Measurements from ENCODE around the gene NUDT13.
"Not testable (repeated sequence)": the region's sequence is repeated elsewhere in the genome, so short reads cannot be mapped to it uniquely, and the experiment has no call there.

NUDT13 gene

DNA sequence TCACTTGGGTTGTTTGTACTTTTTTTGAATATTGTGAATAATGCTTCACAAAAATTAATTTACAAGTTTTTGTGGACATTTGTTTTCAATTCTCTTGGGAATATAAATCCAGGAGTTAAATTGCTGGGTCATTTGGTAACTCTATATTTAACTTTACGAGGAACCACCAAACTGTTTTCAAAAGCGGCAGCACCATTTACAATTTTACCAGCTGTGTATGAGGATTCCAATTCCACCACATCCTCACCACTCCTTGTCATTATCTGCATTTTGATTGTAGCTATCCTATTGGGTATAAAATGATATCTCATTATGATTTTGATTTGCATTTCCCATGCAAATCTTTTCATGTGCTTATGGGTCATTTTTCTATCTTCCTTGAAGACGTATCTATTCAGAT lies 4.0 kb upstream of the NUDT13 start:
- DNase-seq = no peak

DNA sequence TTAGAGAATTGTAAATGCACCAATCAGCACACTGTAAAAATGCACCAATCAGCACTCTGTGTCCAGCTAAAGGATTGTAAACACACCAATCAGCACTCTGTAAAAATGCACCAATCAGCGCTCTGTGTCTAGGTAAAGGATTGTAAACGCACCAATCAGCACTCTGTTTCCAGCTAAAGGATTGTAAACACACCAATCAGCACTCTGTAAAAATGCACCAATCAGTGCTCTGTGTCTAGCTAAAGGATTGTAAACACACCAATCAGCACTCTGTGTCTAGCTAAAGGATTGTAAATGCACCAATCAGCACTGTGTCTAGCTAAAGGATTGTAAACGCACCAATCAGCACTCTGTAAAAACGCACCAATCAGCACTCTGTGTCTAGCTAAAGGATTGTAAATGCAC lies 1.0 kb upstream of the NUDT13 start:
- DNase-seq = not testable (repeated sequence)

DNA sequence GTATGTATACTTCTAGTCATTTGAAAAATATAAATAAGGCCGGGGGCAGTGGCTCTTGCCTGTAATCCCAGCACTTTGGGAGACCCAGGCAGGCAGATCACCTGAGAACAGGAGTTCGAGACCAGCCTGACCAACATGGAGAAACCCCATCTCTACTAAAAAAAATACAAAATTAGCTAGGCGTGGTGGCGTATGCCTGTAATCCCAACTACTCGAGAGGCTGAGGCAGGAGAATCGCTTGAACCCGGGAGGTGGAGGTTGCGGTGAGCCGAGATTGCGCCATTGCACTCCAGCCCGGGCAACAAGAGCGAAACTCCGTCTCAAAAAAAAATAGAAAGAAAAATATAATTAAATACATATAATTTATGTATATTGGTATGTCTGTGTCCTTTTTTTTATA lies 1.8 kb downstream of the NUDT13 start:
- not testable (repeated sequence) for DNase-seq

DNA sequence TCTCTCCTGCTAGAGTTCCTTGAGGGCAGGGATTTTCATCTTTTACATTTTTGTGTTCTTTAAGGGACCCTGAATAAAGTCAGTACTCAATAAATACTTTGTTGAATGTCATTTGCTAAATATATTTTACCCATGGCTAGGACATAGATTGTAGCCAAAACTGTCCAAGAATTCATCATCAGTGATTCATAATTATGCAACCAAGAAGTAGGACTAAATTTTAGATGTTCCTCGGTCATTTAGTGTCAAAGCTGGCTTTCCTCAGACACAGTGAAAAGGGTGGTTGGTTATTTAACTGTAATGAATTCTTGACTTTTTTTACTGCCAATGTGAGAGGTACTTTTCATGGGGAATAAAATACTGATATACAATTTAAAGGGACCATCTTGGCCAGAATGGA lies 3.3 kb downstream of the NUDT13 start:
- DNase-seq = no peak

GRCh38 chr10:73116017-73116416 lies 5.8 kb downstream of the NUDT13 start:
- no peak for DNase-seq

DNA sequence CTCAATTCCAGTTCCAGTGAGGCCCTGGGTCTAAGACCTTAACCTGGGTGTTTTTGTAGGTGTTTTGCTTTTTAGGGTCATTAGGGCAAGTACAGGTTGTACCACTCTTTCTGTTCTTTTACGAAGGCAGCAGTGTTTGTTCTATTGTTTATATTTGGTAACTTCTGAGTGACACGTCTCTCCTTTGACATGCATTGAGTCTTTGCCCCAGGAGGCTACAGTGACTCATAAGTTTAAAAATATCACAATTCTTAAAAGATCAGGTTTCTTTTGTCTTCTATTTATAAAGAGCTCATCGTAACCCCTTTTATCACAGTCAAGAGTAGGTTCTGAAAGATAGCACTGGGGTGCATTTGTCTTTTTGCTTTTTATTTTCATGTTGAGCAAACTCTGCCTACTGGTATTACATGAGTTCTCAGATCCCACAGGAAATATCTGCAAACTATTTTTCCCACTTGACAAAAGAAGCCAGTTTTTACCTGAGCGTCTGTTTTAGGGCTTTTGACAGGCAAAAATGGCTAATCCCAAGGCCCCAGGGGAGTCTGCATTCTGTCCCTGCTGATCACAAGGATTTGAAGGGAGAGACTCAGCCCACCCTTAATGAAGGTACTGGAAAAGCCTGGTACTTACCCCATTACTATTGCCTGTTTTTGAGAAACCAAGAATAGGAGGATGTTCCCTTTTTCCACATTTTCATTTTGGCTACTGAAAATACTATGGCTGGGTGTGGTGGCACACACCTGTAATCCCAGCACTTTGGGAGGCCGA lies 7.9 kb downstream of the NUDT13 start:
- no peak for DNase-seq

GRCh38 chr10:73119457-73119856 lies 9.2 kb downstream of the NUDT13 start:
- DNase-seq = no peak

- DNase-seq = no peak
Measured at GRCh38 chr10:73119952-73120351, 9.7 kb downstream of the NUDT13 start.

GRCh38 chr10:73126343-73126742 lies 16.1 kb downstream of the NUDT13 start:
- DNase-seq = no peak

DNA sequence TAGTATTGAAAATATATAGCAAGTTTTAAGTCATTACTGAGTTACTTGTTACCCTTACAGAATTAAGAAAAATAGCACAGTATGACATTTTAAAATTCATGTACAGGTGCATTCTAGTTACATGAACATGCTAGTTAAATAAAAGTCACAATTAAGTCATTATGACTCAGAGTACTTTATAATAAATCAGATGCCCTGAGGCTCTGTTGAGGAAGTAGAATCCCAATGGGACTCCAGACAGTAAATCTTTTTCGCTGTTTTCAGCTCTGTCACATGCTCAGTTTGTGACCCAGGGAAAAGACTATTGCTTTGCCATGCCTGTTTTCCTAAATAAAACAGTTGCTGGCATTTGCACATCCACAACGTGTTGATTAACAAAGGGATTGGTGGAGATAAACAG lies 21.0 kb downstream of the NUDT13 start:
- no peak for DNase-seq

DNA sequence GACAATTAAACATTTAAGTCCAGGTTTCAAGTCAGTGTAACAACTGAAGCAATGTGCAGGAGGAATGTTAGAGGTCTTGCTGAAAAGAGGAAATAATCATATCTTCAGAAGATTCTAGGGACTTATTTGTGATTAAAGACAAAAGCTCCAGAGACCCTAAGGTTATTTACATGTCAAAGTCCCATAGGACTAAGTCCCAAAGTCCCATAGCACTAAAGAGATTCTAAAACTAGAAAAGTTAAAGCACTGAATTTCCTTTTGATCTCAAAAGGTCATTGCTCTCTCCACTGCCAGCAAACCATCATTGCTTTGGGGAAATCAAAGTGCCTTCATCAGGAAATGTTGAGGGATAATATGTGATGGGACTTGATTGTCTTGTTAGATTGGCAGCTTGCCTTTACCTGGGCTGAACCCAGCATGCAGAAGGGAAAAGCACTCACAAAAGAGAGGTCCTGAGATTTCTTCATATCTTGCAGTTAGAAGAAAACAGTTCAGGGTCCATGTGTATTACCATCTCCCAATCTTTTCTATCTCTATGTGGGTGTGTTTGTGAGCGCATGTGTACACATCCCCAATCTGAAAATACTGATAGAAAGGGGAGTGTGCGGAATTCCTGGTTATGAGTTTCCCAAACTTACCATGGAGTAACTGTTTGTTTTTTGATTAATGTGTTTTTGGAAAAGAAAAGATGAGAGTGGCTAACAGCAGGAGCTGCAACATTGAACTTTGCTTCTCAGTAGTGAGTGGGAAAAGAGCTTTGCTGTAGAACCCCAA lies 21.8 kb downstream of the NUDT13 start:
- DNase-seq = no peak

DNA sequence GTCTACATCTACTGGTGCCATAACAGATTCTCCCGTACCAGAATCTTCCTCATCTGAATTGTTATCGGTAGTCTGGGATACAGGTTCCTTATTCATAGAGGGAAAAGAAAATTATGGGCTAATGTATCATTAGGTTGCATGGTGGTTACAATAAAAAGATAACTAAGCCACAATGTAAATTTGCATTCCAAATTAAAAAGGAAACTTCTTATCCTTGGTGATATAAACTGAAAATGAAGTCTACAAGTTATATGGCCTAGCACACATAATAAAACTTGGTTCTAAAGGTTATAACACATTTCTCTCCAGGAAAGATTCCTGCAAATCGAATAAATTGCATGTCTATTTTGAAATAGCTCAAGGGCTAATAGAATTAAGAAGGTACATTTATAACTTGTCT lies 24.5 kb downstream of the NUDT13 start:
- DNase-seq = no peak

DNA sequence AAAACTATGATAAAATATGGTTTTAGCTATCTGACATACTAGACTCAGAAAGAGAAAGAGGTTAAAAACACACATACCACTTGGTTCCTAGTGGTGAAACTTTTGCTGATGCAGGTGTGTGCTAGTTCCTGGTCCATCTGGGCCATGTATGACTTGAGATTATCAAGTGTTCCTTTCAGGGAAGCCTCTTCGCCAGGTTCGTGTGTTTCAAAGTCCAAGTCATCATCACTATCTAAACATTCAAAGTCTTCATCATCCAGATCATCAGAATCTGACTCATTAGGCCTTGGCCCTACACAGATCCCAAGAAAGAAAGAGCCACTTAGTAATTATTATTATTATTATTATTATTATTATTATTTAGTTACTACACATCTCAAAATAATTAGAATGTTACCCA lies 26.4 kb downstream of the NUDT13 start:
- DNase-seq = no peak

- no peak for DNase-seq
Measured at GRCh38 chr10:73139251-73139650, 29.0 kb downstream of the NUDT13 start.

DNA sequence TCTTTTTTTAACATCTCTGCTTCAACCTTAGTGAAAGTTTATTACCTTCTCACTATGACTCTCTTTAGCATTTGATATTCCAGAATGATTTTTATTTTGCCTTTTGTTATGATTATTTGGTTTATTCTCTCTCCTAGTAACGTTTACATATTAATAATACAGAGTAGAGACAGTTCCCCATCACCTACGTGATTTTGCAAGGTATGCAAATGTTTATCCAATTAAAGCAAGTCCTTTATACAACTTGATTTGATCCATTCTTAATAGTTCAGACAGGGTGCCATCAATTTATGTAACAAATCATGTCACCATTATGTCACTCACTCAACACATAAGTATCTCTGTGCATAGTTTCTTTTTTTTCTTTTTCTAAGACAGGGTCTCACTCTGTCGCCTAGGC lies 31.3 kb downstream of the NUDT13 start:
- DNase-seq = no peak

DNA sequence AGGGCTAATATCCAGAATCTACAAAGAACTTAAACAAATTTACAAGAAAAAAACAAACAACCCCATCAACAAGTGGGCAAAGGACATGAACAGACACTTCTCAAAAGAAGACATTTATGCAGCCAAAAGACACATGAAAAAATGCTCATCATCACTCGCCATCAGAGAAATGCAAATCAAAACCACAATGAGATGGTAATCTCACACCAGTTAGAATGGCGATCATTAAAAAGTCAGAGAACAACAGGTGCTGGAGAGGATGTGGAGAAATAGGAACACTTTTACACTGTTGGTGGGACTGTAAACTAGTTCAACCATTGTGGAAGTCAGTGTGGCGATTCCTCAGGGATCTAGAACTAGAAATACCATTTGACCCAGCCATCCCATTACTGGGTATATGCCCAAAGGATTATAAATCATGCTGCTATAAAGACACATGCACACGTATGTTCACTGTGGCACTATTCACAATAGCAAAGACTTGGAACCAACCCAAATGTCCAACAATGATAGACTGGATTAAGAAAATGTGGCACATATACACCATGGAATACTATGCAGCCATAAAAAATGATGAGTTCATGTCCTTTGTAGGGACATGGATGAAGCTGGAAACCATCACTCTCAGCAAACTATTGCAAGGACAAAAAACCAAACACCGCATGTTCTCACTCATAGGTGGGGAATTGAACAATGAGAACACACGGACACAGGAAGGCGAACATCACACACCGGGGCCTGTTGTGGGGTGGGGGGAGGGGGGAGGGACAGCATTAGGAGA lies 40.6 kb downstream of the NUDT13 start:
- DNase-seq = not testable (repeated sequence)

- DNase-seq = no peak
Measured at GRCh38 chr10:73152009-73152408, 41.8 kb downstream of the NUDT13 start.

DNA sequence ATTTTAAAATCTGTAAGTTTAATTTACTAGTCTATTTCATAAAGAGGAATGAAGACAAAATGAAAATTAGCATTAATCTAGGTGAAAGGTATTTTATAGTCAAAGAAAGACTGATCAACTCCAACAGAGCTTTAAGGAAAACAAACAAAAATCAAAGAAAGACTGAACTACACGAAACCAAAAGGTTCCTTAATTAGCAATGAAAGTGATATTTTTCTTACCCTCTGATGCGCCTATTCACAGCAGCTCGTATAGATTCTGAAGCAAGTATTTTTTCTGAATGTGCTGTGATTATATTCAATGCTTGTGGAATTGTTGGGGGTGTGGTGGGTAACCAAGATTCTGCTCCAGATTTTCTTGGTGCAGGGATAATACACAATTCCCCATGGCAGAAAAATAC lies 45.8 kb downstream of the NUDT13 start:
- DNase-seq = no peak

DNA sequence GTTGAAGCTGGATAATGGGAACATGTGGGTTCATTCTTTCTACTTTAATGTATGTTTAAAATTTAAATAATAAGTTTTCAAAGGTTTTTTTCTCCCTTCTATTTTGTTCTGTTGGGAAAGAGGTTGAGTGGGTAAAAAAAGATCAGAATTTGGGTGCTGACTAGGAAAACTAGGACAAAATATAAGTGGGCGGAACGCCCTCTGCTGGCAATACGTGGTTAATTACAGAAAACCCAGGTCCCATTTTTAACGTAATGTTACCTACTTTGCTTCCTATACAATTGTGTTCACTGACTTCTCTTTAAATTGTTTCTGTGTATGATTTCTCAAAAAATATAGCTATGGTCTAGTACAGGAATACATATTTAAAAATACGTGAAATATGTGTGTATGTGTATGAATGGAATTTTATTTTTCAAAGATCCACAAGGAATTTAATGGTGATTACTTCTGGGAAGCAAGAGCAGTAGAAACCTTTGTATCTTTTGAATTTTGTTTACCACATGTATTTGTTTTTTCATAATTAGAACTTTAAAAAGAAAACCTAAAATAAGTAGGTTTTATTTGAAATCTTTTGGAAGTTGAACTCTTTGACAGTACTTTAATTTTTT lies 48.9 kb downstream of the NUDT13 start:
- peak; percentile 46 for DNase-seq

- DNase-seq = no peak
Measured at GRCh38 chr10:73161079-73161478, 50.8 kb downstream of the NUDT13 start.

- DNase-seq = no peak
Measured at GRCh38 chr10:73161662-73162061, 51.4 kb downstream of the NUDT13 start.

DNA sequence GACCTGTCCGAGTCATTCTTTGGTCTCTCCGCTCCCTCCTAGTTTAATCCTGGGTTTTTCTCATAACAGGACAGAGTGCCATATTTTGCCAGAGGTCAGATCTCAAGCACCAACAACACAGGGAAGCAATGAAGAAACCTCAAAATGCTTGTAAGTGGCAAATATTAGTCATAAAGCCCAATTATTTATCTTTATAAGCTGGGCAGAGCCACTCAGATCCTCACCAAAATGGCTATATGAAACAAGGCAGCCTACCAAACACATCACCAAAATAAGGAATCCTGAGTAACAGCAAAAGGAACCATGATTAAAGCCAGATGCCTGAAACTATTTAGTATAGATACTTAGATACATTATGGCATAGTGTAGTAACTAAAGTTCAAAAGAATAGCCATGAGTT lies 52.8 kb downstream of the NUDT13 start:
- no peak for DNase-seq

GRCh38 chr10:73166972-73167371 lies 56.7 kb downstream of the NUDT13 start:
- no peak for DNase-seq
